ENCODE data around the gene MRPS16. TPM values are rescaled to one million over a fixed set of nuclear protein-coding genes. Genes with fewer than 3 reads are reported as not detected.

The MRPS16 gene
- total and polyA plus RNA-seq, 2 donors (not counting 1 experiment from before 2014, with no cell fraction given): 59.4 to 62.3 TPM

DNA sequence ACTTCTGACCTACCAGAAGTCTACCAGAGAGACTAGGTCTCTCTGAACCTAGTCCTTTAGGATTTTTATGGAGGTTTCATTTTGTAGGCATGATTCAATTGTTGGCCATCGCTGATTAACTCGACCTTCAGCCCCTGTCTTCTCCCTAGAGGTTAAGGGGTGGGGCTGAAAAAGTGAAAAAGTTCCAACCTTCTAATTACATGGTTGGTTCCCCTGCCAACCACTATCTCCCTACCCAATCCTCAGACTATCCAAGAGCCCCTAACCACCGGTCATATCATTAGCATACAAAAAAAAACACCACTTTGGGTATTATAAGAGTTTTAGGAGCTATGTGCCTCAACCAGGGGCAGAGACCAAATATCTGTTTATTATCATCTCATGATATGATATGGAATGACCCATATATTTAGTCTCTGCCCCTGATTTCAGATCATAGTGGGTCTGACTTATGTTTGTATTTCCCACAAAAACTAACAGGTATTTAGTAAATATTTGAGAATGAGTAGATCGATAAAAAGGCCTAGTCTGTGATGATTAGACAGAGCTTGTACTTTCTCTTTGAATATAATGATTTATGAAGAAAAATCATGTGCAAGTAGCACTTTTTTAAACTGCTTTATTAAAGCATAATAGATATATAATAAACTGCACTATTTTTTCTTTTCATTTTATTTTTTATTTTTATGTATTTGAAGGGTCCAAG is 41.2 kb downstream of the MRPS16 start:
- H3K4me1 ChIP-seq (ENCODE audit: control insufficient read depth, extremely low read depth, insufficient read depth, low read length): no peaks in the 10 kb centered on the region
- H4K20me1 ChIP-seq (ENCODE audit: control insufficient read depth, extremely low read depth, insufficient read depth, low read length): no peaks in the 10 kb centered on the region
- H3K36me3 ChIP-seq (ENCODE audit: control insufficient read depth, insufficient read depth, low read length): no peaks in the 10 kb centered on the region
- no peaks in the 10 kb centered on the region for H3K27me3 ChIP-seq (ENCODE audit: control insufficient read depth, insufficient read depth, low read length)
- no peak for TF ChIP-seq EZH2 (IDR thresholded peaks at IDR 0.05; ENCODE audit: low read length, missing control alignments)
- no peak overlapping the region for H3K4me2 ChIP-seq (ENCODE audit: extremely low read depth, insufficient read depth, low read length)
- H3K79me2 ChIP-seq (ENCODE audit: control insufficient read depth, insufficient read depth, low read length): no peaks in the 10 kb centered on the region
- no peak overlapping the region for H3K4me3 ChIP-seq (replicated peaks in 1 of 4; ENCODE audit: control extremely low read depth in 1 of 4, insufficient read depth in 1 of 4, low read depth in 3 of 4, low read length in 4 of 4)
- H3K9me3 ChIP-seq (ENCODE audit: control insufficient read depth, insufficient read depth, low read depth, low read length): no peaks in the 10 kb centered on the region
- H3K9ac ChIP-seq (ENCODE audit: insufficient read depth, low read length): no peak overlapping the region
- DNase-seq (ENCODE audit: low read depth in 2 of 2): no peak
- no peak overlapping the region for H3K27ac ChIP-seq (ENCODE audit: insufficient read depth, low read length)
- H2AFZ ChIP-seq (ENCODE audit: low read length): no peak overlapping the region

DNA sequence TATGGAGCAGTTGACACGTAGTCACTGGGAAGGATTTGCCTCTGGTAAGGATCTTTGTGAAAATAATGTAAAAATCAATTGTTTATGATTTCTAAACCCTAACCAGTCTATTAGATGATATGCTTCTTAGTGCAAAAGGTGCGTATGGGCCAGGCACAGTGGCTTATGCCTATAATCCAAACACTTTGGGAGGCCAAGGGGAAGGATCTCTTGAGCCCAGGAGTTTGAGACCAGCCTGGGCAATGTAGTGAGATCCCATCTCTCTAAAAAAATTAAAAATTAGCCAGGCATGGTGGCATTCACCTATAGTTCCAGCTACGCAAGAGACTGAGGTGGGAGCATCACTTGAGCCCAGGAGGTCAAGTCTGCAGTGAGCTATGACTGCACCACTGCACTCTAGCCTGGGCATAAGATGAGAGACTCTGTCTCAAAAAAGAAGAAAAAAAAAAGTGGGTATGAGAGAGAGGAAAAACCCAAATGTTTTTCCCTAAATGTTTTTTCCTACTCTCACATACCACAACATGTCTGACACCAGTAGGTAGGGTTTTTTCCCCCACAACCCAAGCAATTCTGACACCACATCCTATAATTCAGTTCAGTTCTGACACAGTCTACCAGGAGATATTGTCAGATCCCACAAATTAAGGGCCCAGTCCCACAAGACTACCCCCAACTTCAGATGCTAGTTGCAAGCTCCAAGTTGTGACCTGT is 41.9 kb downstream of the MRPS16 start:
- H3K4me2 ChIP-seq (ENCODE audit: extremely low read depth, insufficient read depth, low read length): no peak overlapping the region
- DNase-seq (ENCODE audit: low read depth in 2 of 2): no peak
- TF ChIP-seq, protein P1, sequence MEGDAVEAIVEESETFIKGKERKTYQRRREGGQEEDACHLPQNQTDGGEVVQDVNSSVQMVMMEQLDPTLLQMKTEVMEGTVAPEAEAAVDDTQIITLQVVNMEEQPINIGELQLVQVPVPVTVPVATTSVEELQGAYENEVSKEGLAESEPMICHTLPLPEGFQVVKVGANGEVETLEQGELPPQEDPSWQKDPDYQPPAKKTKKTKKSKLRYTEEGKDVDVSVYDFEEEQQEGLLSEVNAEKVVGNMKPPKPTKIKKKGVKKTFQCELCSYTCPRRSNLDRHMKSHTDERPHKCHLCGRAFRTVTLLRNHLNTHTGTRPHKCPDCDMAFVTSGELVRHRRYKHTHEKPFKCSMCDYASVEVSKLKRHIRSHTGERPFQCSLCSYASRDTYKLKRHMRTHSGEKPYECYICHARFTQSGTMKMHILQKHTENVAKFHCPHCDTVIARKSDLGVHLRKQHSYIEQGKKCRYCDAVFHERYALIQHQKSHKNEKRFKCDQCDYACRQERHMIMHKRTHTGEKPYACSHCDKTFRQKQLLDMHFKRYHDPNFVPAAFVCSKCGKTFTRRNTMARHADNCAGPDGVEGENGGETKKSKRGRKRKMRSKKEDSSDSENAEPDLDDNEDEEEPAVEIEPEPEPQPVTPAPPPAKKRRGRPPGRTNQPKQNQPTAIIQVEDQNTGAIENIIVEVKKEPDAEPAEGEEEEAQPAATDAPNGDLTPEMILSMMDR (conservative IDR thresholded peaks at IDR 0.05 in 1 of 2, IDR thresholded peaks at IDR 0.05 in 1 of 2; ENCODE audit: low read depth in 1 of 2, low read length in 2 of 2): no peak
- no peaks in the 10 kb centered on the region for H3K27me3 ChIP-seq (ENCODE audit: control insufficient read depth, insufficient read depth, low read length)
- no peaks in the 10 kb centered on the region for H3K36me3 ChIP-seq (ENCODE audit: control insufficient read depth, insufficient read depth, low read length)
- no peak overlapping the region for H2AFZ ChIP-seq (ENCODE audit: low read length)
- no peaks in the 10 kb centered on the region for H3K4me1 ChIP-seq (ENCODE audit: control insufficient read depth, extremely low read depth, insufficient read depth, low read length)
- H3K9ac ChIP-seq (ENCODE audit: insufficient read depth, low read length): no peak overlapping the region
- no peak overlapping the region for H3K4me3 ChIP-seq (replicated peaks in 1 of 4; ENCODE audit: control extremely low read depth in 1 of 4, insufficient read depth in 1 of 4, low read depth in 3 of 4, low read length in 4 of 4)
- H3K79me2 ChIP-seq (ENCODE audit: control insufficient read depth, insufficient read depth, low read length): no peaks in the 10 kb centered on the region
- H3K9me3 ChIP-seq (ENCODE audit: control insufficient read depth, insufficient read depth, low read depth, low read length): no peaks in the 10 kb centered on the region
- H4K20me1 ChIP-seq (ENCODE audit: control insufficient read depth, extremely low read depth, insufficient read depth, low read length): no peaks in the 10 kb centered on the region
- H3K27ac ChIP-seq (ENCODE audit: insufficient read depth, low read length): no peak overlapping the region

DNA sequence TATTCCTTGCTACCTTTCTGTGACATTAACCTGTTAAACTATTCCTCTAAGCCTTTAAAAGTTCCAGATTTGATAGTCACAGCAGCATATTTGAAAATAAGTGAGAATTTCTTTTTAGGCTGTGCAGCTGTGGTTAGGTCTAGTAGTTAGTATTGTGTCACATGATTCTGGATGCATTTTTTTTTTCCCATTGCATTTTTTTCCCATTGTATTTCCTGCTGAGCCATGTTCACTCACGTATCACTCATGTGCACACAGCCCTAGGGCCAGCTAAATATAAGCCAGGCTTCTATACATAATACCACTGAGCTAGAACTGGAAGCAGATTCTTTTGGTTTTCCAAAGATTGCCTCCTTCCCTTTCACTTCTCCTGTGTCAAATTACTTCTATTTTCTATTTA is 42.7 kb downstream of the MRPS16 start:
- no peak overlapping the region for H3K27ac ChIP-seq (ENCODE audit: insufficient read depth, low read length)
- no peaks in the 10 kb centered on the region for H3K36me3 ChIP-seq (ENCODE audit: control insufficient read depth, insufficient read depth, low read length)
- H3K9ac ChIP-seq (ENCODE audit: insufficient read depth, low read length): no peak overlapping the region
- H4K20me1 ChIP-seq (ENCODE audit: control insufficient read depth, extremely low read depth, insufficient read depth, low read length): no peaks in the 10 kb centered on the region
- TF ChIP-seq EZH2 (IDR thresholded peaks at IDR 0.05; ENCODE audit: low read length, missing control alignments): no peak
- TF ChIP-seq, protein P1 (conservative IDR thresholded peaks at IDR 0.05 in 1 of 2, IDR thresholded peaks at IDR 0.05 in 1 of 2; ENCODE audit: low read depth in 1 of 2, low read length in 2 of 2): no peak
- H3K9me3 ChIP-seq (ENCODE audit: control insufficient read depth, insufficient read depth, low read depth, low read length): no peaks in the 10 kb centered on the region
- peak; percentile 4 to 21 for DNase-seq (ENCODE audit: low read depth in 2 of 2)
- H2AFZ ChIP-seq (ENCODE audit: low read length): no peak overlapping the region
- no peaks in the 10 kb centered on the region for H3K4me1 ChIP-seq (ENCODE audit: control insufficient read depth, extremely low read depth, insufficient read depth, low read length)
- H3K27me3 ChIP-seq (ENCODE audit: control insufficient read depth, insufficient read depth, low read length): no peaks in the 10 kb centered on the region
- no peaks in the 10 kb centered on the region for H3K79me2 ChIP-seq (ENCODE audit: control insufficient read depth, insufficient read depth, low read length)
- H3K4me2 ChIP-seq (ENCODE audit: extremely low read depth, insufficient read depth, low read length): no peak overlapping the region
- no peak overlapping the region for H3K4me3 ChIP-seq (replicated peaks in 1 of 4; ENCODE audit: control extremely low read depth in 1 of 4, insufficient read depth in 1 of 4, low read depth in 3 of 4, low read length in 4 of 4)

Measured in fibroblast of lung (primary cell).